ENCODE data around the gene MIS12. TPM values are rescaled to one million over a fixed set of nuclear protein-coding genes. Genes with fewer than 3 reads are reported as not detected.
A peak's percentile ranks its signal among the peaks of the same experiment; 100 is the strongest.

MIS12 gene
- polyA plus RNA-seq, 2 of the 4 experiments (the other 2 are of a cell fraction): 26.6 to 38.2 TPM

DNA sequence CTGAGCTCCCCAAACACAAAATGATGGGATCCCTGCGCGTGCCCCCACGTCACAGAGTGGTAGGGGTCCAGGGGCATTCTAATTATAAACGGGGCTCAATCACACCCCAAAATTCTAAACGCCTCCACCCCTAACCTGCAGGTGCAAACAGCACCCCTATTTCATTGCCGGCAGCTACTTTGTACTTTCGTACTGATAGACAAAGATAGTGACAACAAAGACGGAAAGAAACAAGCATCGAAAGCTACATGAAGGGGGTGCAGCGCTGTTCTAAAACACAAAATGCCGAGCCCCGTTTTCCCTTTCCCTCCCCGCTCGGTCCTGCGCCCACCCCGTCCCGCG lies 13.9 kb downstream of the MIS12 start (continued):
- TF ChIP-seq, protein P1, sequence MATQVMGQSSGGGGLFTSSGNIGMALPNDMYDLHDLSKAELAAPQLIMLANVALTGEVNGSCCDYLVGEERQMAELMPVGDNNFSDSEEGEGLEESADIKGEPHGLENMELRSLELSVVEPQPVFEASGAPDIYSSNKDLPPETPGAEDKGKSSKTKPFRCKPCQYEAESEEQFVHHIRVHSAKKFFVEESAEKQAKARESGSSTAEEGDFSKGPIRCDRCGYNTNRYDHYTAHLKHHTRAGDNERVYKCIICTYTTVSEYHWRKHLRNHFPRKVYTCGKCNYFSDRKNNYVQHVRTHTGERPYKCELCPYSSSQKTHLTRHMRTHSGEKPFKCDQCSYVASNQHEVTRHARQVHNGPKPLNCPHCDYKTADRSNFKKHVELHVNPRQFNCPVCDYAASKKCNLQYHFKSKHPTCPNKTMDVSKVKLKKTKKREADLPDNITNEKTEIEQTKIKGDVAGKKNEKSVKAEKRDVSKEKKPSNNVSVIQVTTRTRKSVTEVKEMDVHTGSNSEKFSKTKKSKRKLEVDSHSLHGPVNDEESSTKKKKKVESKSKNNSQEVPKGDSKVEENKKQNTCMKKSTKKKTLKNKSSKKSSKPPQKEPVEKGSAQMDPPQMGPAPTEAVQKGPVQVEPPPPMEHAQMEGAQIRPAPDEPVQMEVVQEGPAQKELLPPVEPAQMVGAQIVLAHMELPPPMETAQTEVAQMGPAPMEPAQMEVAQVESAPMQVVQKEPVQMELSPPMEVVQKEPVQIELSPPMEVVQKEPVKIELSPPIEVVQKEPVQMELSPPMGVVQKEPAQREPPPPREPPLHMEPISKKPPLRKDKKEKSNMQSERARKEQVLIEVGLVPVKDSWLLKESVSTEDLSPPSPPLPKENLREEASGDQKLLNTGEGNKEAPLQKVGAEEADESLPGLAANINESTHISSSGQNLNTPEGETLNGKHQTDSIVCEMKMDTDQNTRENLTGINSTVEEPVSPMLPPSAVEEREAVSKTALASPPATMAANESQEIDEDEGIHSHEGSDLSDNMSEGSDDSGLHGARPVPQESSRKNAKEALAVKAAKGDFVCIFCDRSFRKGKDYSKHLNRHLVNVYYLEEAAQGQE (IDR thresholded peaks at IDR 0.05): no peak
- no peak for TF ChIP-seq RAD21 (conservative IDR thresholded peaks at IDR 0.05 in 1 of 2, IDR thresholded peaks at IDR 0.05 in 1 of 2)
- no peak for TF ChIP-seq MYC (IDR thresholded peaks at IDR 0.05; ENCODE audit: borderline replicate concordance, low read length)
- no peak for TF ChIP-seq HDAC2 (IDR thresholded peaks at IDR 0.05)

DNA sequence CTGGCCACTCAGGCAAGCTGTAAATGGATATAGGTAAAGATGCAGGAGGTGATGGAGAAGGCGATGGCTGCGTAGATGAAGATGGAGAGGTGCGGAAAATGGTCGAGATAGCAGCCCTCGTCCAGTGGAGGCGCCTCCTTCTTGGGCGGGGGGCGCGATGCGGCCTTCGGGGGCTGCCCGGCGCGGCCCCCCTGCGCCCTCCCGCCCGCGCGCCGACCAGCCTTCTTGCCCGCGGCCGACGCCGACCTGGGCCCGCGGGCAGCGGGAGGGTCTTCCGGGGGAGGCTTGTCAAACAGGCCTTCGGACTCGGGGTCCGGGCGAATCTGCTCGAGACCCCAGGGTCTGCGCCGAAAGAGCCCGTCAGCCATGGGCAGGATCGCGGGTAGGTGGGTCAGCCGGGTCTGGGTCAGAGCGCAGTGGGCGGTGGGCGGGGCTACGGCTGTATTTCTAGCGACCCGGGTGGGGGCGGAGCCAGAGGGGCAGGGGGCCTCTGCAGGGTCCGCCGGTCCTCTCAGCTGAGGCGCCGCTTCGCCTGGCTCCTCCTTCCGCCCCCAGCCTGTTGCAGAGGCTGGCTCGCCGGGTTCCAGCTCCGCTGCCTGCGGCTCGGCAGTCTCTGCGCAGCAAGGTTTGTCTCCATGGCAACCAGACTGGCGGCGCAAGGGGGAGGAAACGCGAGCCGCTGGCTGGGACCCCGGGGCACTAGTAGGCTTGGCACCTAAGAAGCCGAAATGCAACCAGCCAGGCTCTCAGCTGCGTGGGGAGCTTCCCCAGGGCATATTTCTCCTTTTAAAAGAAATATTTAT lies 14.4 kb downstream of the MIS12 start:
- no peak for FAIRE-seq

DNA sequence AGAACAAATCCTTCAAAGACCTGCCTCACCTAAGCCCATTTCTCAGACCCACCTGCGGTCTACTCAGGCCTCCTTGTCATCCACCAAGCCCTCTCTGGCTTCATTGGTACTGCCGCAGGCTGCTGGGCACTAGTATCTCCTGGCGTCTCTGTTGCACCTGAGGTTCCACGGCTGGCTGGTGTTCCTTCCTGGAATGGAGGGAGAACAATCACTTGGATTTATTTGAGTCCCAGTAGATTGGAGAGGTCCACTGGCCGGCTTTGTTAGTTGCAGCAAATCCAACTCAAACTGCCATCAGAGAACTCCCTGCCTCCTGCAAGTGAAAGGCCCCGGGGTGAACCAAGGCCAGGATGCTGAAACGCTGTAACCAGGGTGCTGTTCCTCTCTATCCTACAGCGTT lies 15.3 kb downstream of the MIS12 start:
- peaks cover 7% of the 10 kb centered on the region; the same call in 2 of the 3 replicates for H3K4me1 ChIP-seq
- ChIA-PET POLR2A (interaction anchor here (2.6 kb wide), 1 partner anchor 15 kb away, joined by 33 read pairs; the partner anchor contains the start of genes DERL2 and MIS12), CTCF (interaction anchor here (0.6 to 1.2 kb wide), 3 partner anchors 13 to 63 kb away, joined by 3 read pairs; partner anchors contain the start of gene C1QBP)
- no peak for DNase-seq (ENCODE audit: low read depth in 1 of 2, low spot score in 1 of 2)
- ATAC-seq: peak in 1 of 2 experiments; percentile 9; a peak in 1 of 6 replicates
- H3K4me2 ChIP-seq: no peak overlapping the region
- H3K9me3 ChIP-seq: peaks cover 7% of the 10 kb centered on the region; the same call in 1 of the 3 replicates
- WGBS (ENCODE audit: missing lambda C conversion rate): 77% methylated on average over 8 of the region's 8 CpGs
- no peak overlapping the region for H3K4me3 ChIP-seq
- no peak for FAIRE-seq
- H3K27ac ChIP-seq: no peak overlapping the region
- TF ChIP-seq ZNF302 (CRISPR knock-in tag; IDR thresholded peaks at IDR 0.05) (no peak), TFCP2L1 (CRISPR knock-in tag; IDR thresholded peaks at IDR 0.05) (no peak), FOXS1 (CRISPR knock-in tag; IDR thresholded peaks at IDR 0.05) (no peak), FOSB (CRISPR knock-in tag; IDR thresholded peaks at IDR 0.05) (no peak), EP300 (IDR thresholded peaks at IDR 0.05) (no peak), SMC3 (IDR thresholded peaks at IDR 0.05) (no peak), NPAS2 (CRISPR knock-in tag; IDR thresholded peaks at IDR 0.05; ENCODE audit: borderline replicate concordance) (no peak), HEYL (CRISPR knock-in tag; IDR thresholded peaks at IDR 0.05) (no peak), CHD4 (IDR thresholded peaks at IDR 0.05; ENCODE audit: borderline replicate concordance) (no peak), RFX5 (IDR thresholded peaks at IDR 0.05) (no peak), ZC3H11A (IDR thresholded peaks at IDR 0.05) (no peak), HOXA7 (CRISPR knock-in tag; IDR thresholded peaks at IDR 0.05) (no peak), GATA3 (IDR thresholded peaks at IDR 0.05; ENCODE audit: borderline replicate concordance) (no peak), RCOR1 (IDR thresholded peaks at IDR 0.05; ENCODE audit: low read depth, low read length) (no peak), EHMT2 (IDR thresholded peaks at IDR 0.05; ENCODE audit: low read depth) (no peak)
- TF ChIP-seq, protein P2, sequence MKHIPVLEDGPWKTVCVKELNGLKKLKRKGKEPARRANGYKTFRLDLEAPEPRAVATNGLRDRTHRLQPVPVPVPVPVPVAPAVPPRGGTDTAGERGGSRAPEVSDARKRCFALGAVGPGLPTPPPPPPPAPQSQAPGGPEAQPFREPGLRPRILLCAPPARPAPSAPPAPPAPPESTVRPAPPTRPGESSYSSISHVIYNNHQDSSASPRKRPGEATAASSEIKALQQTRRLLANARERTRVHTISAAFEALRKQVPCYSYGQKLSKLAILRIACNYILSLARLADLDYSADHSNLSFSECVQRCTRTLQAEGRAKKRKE (CRISPR knock-in tag; IDR thresholded peaks at IDR 0.05; ENCODE audit: low read depth): no peak
- TF ChIP-seq, protein P3, sequence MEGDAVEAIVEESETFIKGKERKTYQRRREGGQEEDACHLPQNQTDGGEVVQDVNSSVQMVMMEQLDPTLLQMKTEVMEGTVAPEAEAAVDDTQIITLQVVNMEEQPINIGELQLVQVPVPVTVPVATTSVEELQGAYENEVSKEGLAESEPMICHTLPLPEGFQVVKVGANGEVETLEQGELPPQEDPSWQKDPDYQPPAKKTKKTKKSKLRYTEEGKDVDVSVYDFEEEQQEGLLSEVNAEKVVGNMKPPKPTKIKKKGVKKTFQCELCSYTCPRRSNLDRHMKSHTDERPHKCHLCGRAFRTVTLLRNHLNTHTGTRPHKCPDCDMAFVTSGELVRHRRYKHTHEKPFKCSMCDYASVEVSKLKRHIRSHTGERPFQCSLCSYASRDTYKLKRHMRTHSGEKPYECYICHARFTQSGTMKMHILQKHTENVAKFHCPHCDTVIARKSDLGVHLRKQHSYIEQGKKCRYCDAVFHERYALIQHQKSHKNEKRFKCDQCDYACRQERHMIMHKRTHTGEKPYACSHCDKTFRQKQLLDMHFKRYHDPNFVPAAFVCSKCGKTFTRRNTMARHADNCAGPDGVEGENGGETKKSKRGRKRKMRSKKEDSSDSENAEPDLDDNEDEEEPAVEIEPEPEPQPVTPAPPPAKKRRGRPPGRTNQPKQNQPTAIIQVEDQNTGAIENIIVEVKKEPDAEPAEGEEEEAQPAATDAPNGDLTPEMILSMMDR (IDR thresholded peaks at IDR 0.05): no peak
- TF ChIP-seq, protein P4, sequence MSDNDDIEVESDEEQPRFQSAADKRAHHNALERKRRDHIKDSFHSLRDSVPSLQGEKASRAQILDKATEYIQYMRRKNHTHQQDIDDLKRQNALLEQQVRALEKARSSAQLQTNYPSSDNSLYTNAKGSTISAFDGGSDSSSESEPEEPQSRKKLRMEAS (IDR thresholded peaks at IDR 0.05): no peak

More for the DNA sequence above, 14.4 kb downstream of the MIS12 start:
- peaks cover 7% of the 10 kb centered on the region; the same call in 2 of the 3 replicates for H3K4me1 ChIP-seq
- ChIA-PET CTCF (interaction anchor here (0.6 to 2.1 kb wide), 8 partner anchors 10 to 922 kb away, joined by 3 to 9 read pairs (median 3); partner anchors contain the start of gene C1QBP), POLR2A (interaction anchor here (1.9 to 2.6 kb wide), 3 partner anchors 10 to 15 kb away, joined by 6 to 33 read pairs (median 6); partner anchors contain the start of genes DERL2 and MIS12)
- H3K4me2 ChIP-seq: peak overlapping the region; percentile 98
- WGBS (ENCODE audit: missing lambda C conversion rate): 2% methylated on average over 40 of the region's 67 CpGs
- no peak for TF ChIP-seq NR3C1 (IDR thresholded peaks at IDR 0.05)
- peak; percentile 31; the same call in 1 of the 2 replicates for TF ChIP-seq PHF8 (IDR thresholded peaks at IDR 0.05; ENCODE audit: borderline replicate concordance, low read depth)
- TF ChIP-seq KDM1A (IDR thresholded peaks at IDR 0.05; ENCODE audit: low read depth): peak; percentile 37; the same call in 1 of the 2 replicates
- DNase-seq (ENCODE audit: low read depth in 1 of 2, low spot score in 1 of 2): peak; percentile 61 to 91
- peak overlapping the region; percentile 20 to 79; a peak in 4 of 6 replicates for H3K27ac ChIP-seq
- H3K9me3 ChIP-seq: peaks cover 16% of the 10 kb centered on the region
- peak; percentile 75 to 88 for ATAC-seq
- H3K4me3 ChIP-seq: peak overlapping the region; percentile 80

Measured in A549 (cell line).